GM19238 (cell line): ENCODE results near the gene PCYOX1L.

Experiments
- DNase-seq: peaks from one replicate; pipeline ENCODE4 v3.0.0; 2011; ENCODE audit warnings: low spot score; ENCODE audit not compliant: insufficient read length

PCYOX1L gene

GRCh38 chr5:149357370-149358293 lies at the start of gene PCYOX1L:
Gene PCYOX1L, plus strand, starts transcription at chr5:149358046. Its CDS starts 23 bp downstream, at chr5:149358069.
- DNase-seq = peak; percentile 95

- no peak for DNase-seq
These were observed 48.5 kb upstream of the PCYOX1L start for GRCh38 chr5:149309354-149309753.

GRCh38 chr5:149310488-149310887 lies 47.4 kb upstream of the PCYOX1L start:
- DNase-seq = no peak

- no peak for DNase-seq
These were observed 46.7 kb upstream of the PCYOX1L start for GRCh38 chr5:149310947-149311658.

GRCh38 chr5:149313151-149313841 lies 44.5 kb upstream of the PCYOX1L start:
- DNase-seq = no peak

- no peak for DNase-seq
These were observed 43.2 kb upstream of the PCYOX1L start for GRCh38 chr5:149314571-149315111.

- no peak for DNase-seq
These were observed 42.1 kb upstream of the PCYOX1L start for GRCh38 chr5:149315753-149316152.

GRCh38 chr5:149317281-149318048 lies 40.4 kb upstream of the PCYOX1L start:
- DNase-seq = peak; percentile 40

- DNase-seq = no peak
These were observed 38.7 kb upstream of the PCYOX1L start for GRCh38 chr5:149319174-149319573.

GRCh38 chr5:149320791-149321330 lies 37.0 kb upstream of the PCYOX1L start:
- no peak for DNase-seq

- DNase-seq = no peak
These were observed 35.3 kb upstream of the PCYOX1L start for GRCh38 chr5:149322518-149322917.

- no peak for DNase-seq
These were observed 34.6 kb upstream of the PCYOX1L start for GRCh38 chr5:149323210-149323609.

GRCh38 chr5:149323621-149324205 lies 34.1 kb upstream of the PCYOX1L start:
- no peak for DNase-seq

- DNase-seq = no peak
These were observed 33.2 kb upstream of the PCYOX1L start for GRCh38 chr5:149324641-149325040.

- DNase-seq = no peak
These were observed 32.6 kb upstream of the PCYOX1L start for GRCh38 chr5:149325166-149325735.

GRCh38 chr5:149325894-149326293 lies 32.0 kb upstream of the PCYOX1L start:
- no peak for DNase-seq

- DNase-seq = no peak
These were observed 31.2 kb upstream of the PCYOX1L start for GRCh38 chr5:149326611-149327010.

GRCh38 chr5:149328177-149328576 lies 29.7 kb upstream of the PCYOX1L start:
- no peak for DNase-seq

GRCh38 chr5:149333711-149334443 lies 24.0 kb upstream of the PCYOX1L start:
- no peak for DNase-seq
